Myocyte (in vitro differentiated cells): Measurements from ENCODE around the gene DNAI1. TPM values are rescaled to one million over a fixed set of nuclear protein-coding genes. Genes with fewer than 3 reads are reported as not detected.

Source experiments
- DNase-seq: peaks from one replicate; pipeline ENCODE4 v3.0.0-alpha.2; 2012; ENCODE audit warnings: low read depth
- total RNA-seq: library from RNA; depleted of rRNA; stranded (reverse); fragments of >200 nt; gene quantifications from 2 replicates; pipeline ENCODE4 v1.2.3, GENCODE V29; 2014

Gene DNAI1
- total RNA-seq, 1 donor from 2014 or later = 0.13 TPM

DNA sequence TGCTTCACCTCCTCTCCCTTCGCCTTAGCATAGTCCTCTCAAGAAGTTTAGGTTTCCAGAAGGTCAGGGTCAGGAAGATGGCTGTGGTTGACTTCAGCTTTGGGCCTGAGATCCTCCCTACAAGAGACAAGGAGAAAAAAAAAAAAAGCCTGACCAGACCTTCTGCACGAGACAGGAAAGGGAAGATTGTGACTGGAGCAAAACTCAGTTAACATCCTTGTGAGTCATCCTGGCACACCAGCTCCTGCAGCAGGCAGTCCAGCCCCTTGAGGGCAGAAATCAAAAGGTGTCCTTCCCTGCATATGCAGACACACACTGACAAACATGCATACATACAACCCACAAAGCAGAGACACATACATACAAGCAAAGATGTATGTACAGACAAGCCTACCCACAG is 82.2 kb downstream of the DNAI1 start:
- DNase-seq = peak; percentile 34

DNA sequence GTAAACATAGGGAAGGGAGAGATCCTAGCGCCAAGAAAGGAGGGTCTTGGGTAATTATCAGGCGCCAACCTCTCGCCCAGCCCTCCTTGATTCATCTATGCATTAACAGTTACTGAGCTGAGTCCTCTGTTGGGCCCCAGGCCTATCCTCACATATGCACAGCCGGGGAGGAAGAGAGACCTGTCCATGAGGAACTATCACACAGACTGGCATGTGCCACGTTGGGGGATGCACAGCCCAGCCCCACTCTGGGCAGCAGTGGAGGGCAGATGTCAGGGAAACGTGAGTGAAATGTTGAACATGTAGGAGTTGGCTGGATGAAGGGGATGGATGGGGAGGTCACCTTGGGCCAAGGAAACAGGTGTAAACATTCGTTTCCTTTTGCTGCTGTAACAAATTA is 82.9 kb downstream of the DNAI1 start:
- no peak for DNase-seq

DNA sequence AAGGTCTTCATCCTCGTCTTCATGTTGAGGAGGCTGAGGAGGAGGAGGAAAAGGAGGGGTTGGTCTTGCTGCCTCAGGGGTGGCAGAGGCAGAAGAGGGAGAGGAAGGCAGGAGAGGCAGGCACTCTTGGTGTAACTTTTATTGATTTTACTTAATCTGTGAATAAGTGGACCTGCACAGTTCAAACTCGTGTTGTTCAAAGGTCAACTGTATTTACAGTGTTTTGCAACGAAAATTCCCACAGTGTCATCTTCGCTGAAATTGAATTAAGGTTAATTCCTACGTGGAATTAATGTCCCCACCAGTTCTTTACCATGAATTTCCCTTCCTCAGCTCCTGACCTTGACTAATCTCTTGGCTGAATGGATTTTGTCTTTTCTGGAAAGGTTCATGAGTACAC is 85.4 kb downstream of the DNAI1 start:
- no peak for DNase-seq

- DNase-seq = no peak
Measured at GRCh38 chr9:34545497-34545896, 86.9 kb downstream of the DNAI1 start.

GRCh38 chr9:34546102-34546833 is 87.7 kb downstream of the DNAI1 start:
- no peak for DNase-seq

DNA sequence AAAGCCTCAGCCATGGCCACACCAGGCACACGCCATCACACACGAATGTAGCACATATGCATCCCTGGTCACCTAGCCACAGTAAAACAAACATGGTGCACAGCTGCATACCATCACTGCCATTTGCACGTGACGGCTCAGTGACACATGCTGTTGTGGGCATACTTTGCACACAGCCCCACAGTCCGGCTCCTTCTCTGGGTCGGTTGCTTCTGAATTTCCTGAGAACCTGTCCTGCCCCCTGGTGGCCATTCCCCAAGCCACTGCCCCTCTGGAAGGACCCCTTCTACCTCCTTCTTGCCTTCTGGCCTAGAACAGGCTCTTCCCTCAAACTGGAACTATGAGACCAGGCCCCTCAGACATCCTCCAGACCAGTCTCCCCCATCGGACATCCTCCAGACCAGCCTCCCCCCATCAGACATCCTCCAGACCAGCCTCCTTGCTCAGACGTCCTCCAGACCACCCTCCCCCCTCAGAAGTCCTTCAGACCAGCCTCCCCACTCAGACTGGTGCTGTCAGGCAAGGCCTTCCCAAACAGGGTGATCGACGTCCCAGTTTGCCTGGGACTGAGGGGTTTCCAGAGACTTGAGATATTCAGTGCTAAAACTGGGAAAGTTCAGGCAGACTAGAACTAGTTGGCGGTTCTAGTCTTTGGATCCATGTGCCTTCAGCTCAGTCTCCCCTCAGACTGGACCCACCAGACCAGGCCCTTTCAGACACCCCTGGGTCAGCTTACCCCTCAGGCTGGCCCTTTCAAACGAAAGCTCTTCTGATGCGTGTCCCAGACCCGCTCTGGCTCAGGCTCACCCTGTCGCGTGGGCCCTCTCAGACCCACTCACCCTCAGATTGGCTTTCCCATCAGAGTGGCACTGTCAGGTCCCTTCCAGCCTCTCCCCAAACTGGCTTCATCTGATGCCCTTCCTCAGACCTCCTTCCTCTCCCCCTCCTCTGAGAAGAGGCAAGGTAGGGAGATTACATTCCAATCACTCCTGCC is 88.5 kb downstream of the DNAI1 start:
- DNase-seq = peak; percentile 70

GRCh38 chr9:34547960-34548611 is 89.5 kb downstream of the DNAI1 start:
- peak; percentile 69 for DNase-seq

DNA sequence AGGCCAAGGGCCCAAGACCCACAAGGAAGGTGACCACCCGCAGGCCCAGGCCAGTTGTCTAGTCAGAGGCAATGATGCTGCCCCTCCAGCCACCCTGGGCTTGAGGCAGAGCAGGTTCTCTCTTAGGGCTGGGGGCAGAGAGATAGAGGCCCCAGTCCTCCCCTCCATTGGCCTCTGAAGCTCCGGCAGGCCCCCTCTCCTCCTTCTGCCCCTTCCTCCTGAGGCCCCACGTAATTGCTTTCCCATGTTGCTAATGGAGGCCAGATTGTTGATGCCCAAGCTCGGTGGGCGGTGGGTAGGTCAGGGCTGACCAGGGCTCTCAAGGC is 90.8 kb downstream of the DNAI1 start:
- DNase-seq = no peak

- no peak for DNase-seq
Measured at GRCh38 chr9:34550016-34550680, 91.5 kb downstream of the DNAI1 start.

DNA sequence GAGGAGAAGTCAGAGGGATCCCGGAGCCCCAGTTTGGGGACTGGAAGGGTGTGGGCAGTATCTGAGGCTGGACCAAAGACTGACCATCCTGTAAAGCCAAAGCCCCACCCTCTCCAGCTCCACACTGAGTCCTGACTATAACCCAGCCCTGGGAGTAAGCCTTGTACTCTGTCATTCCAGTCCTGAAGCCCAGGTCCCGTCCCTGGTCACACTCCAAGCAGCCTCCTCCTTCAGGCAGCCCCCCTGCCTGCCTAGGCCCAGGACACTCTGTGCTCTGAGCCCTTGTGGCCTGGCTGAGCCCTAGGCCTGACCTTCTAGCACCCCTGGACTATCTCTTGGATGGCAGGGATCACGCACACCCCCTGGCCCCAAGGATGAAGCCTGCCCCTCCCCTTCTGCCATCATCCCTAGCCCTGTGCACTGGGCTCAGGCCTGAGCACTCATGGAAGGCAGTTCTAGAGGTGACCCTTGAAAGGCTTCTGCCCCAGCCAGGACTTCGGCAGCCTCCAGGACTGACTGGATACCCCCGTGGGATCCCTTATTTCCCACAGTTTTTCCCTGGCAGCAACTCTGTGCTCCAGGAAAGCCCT is 92.2 kb downstream of the DNAI1 start:
- no peak for DNase-seq

DNA sequence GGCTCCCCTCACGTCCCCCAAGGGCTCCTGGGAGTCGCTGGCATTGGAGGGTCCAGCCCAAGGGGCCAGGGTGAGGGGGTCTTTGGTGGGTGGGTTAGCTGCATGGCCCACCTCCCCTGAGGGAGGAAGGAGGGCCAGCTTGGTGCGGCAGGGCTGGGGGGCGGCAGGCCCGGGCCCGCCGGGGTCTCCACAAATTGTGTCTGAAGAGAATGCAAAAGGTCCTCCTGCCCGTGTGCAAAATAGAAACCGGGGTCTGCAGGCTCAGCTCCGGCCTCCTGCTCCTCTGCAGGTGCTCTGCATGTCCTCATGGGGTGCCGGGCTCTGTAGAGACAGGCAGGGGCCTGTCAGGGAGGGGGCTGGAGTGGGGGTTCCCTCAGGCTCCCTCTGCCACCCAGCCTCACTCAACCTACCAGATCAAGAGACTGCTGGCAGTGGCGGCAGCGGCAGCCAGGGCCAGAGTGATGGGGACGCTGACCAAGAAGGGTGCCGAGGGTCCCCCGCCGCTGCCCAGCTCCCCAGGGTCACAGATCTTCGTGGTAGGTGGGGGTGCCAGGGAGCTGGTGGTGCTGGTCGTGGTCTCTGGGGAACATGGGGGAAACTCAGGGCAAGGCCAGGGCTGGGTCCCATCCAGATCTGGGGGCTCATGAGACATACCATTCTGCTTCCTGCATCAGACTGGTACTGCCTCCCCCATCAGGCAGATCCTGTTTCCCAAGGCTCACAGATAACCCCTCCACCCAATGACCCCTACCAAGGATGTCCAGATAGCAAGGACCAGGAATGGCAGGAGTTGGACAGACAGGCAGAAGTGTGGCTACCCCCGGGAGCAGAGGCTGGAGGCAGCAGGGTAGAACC is 93.4 kb downstream of the DNAI1 start:
- no peak for DNase-seq

DNA sequence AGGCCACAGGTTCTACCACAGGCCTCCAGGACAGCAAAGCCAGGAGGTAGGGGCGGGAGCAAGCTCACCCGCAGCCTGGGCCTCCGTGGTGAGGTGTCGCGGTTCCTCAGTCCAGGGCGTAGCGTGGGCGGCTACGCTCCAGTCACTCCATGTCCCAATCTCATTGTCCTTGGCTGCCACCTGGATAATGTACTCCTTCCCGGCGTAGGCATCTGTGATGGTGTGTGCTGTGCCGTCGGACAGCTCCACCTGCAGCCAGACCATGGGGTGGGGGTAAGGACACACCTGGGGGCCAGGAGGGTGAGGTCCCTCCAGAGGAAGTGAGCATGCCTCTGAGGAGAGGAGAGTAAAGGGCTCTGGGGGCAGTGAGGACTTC is 94.0 kb downstream of the DNAI1 start:
- DNase-seq = no peak

GRCh38 chr9:34552986-34553385 is 94.4 kb downstream of the DNAI1 start:
- DNase-seq = no peak

- DNase-seq = no peak
Measured at GRCh38 chr9:34553511-34554021, 95.0 kb downstream of the DNAI1 start.

- DNase-seq = peak; percentile 78
Measured at GRCh38 chr9:34554211-34555001, 95.8 kb downstream of the DNAI1 start.

- DNase-seq = peak; percentile 37
Measured at GRCh38 chr9:34555002-34555348, 96.4 kb downstream of the DNAI1 start.

DNA sequence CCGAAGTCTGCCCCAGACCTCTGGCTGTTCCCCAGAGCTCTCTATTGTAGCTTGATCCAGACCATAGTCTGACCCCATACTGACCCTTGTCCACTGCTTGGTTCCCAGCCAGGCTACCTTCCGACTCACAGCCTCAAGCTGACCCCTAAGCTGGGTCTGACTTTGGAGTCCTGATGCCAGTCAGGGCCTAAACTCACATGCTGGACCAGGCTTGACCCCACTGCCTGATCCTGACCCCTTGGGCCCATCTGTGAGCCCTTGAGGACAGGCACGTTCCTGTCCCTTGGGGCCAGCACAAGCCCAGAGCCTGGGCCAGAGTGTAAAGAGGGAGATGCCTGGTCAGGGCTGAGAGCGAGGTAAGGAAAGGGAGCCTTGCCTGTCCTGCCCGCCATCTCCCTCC is 96.9 kb downstream of the DNAI1 start:
- peak; percentile 19 for DNase-seq

DNA sequence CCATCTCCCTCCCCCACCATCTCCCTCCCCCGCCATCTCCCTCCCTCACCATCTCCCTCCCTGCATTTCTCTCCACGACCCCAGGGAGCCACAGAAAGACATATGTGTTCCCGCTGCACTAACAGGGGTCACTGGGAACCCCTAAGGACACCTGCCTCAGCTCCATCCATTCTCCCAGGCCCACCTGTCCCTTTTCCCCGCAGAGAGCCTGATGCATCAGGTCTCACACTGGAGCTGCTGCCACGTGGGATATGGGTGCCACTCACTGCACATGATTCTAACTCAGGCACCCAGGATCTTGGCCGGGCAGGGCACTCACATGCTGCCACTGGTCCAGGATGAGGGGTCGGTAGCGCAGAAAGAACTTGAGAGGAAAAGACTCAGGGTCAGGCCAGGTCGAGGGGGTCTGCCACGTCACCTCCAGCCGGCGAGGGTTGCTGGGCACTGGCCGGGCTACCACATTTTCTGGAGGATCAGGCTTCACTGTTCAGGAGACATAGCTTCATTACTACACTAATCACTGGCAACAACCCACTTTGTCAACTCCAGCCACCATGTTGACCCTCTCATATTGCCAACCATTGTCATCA is 97.4 kb downstream of the DNAI1 start:
- no peak for DNase-seq

DNA sequence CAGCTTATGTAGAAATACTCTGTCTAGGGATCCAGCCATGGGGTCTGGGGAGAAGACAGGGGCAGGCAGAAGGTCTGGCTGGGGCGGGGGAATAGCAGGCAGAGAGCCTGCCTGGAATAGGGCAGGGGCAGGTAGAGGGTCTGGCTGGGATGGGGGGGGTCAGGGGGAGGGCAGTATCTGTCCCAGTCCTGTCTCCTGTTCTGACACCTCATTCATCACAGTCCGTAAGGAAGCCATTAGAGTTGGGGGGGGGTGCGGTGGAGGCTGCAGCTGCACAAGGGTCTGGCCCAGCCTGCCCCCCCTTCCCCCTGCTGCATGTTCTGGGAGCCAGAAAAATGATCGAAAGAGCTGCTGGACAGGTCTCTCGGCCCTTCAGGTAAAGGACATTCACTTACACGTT is 98.3 kb downstream of the DNAI1 start:
- DNase-seq = no peak
